SK-N-SH (cell line): Measurements from ENCODE around the gene MT1X. TPM values are rescaled to one million over a fixed set of nuclear protein-coding genes. Genes with fewer than 3 reads are reported as not detected.

Source experiments
- CTCF ChIA-PET: fragments of 300-600, 350-600 bp; formaldehyde crosslinking; extraction: SDS; loops from one replicate; lab custom pipeline; 2021; lab: Yijun Ruan, JAX
- POLR2A ChIA-PET: fragments of 350-600 bp; sonication (Branson Sonifier 250); formaldehyde crosslinking; extraction: SDS; loops from one replicate; lab custom pipeline; 2020; ENCODE audit warnings: antibody characterized with exemption, inconsistent platforms; lab: Yijun Ruan, JAX
- DNase-seq: peaks from one replicate; pipeline ENCODE4 v3.0.0; 2012
- H2AFZ ChIP-seq: fragments of 200-600 bp; sonication (generic); 2 replicates; pipeline ENCODE4 v1.8.1; 2016; ENCODE audit warnings: antibody characterized with exemption, mild to moderate bottlenecking, low read depth
- H3F3A ChIP-seq: fragments of 200-600 bp; sonication (generic); replicated peaks from 2 replicates; pipeline ENCODE3; 2016; ENCODE audit warnings: antibody characterized with exemption, mild to moderate bottlenecking; ENCODE audit not compliant: insufficient read depth
- H3K27ac ChIP-seq, 2 experiments: fragments of 200-500 bp in 1 of 2; fragments of 200-600 bp in 1 of 2; sonication (Bioruptor generic) in 1 of 2; sonication (generic), shearing (Covaris generic) in 1 of 2; 2 replicates each; pipeline versions ENCODE4 v1.5.1 to v1.6.1; 2014 to 2016; ENCODE audit warnings: low read depth in 2 of 2, inconsistent platforms in 1 of 2, low read length in 1 of 2, mild to moderate bottlenecking in 1 of 2, mixed read lengths in 1 of 2
- H3K27me3 ChIP-seq: fragments of 200-600 bp; sonication (generic), shearing (Covaris generic); 2 replicates; pipeline ENCODE4 v1.6.1; 2016; ENCODE audit warnings: mixed run types; ENCODE audit not compliant: insufficient read depth
- H3K36me3 ChIP-seq, 2 experiments: fragments of 200-500 bp in 1 of 2; fragments of 200-600 bp in 1 of 2; sonication (Bioruptor generic) in 1 of 2; sonication (generic) in 1 of 2; replicated peaks in 1 of 2; 2 replicates each; pipeline versions ENCODE3 to v1.5.1; 2014 to 2016; ENCODE audit warnings: low read length in 1 of 2, mild to moderate bottlenecking in 1 of 2; ENCODE audit not compliant: insufficient read depth in 2 of 2, control insufficient read depth in 1 of 2
- H3K4me1 ChIP-seq, 2 experiments: fragments of 200-500 bp in 1 of 2; fragments of 200-600 bp in 1 of 2; sonication (Bioruptor generic) in 1 of 2; sonication (generic), shearing (Covaris generic) in 1 of 2; 2 replicates each; pipeline versions ENCODE4 v1.5.1 to v1.6.1; 2014 to 2016; ENCODE audit warnings: low read depth in 1 of 2, low read length in 1 of 2, mixed run types in 1 of 2; ENCODE audit not compliant: insufficient read depth in 2 of 2, control insufficient read depth in 1 of 2
- H3K4me2 ChIP-seq: fragments of 200-600 bp; sonication (generic), shearing (Covaris generic); 2 replicates; pipeline ENCODE4 v1.6.1; 2017; ENCODE audit warnings: mixed run types
- H3K4me3 ChIP-seq, 2 experiments: fragments of 200-500 bp in 1 of 2; fragments of 200-600 bp in 1 of 2; sonication (Bioruptor generic) in 1 of 2; sonication (generic), shearing (Covaris generic) in 1 of 2; 2 replicates each; pipeline versions ENCODE4 v1.5.1 to v1.8.1; 2014 to 2016; ENCODE audit warnings: low read depth in 2 of 2, inconsistent platforms in 1 of 2, low read length in 1 of 2, mild to moderate bottlenecking in 1 of 2, mixed read lengths in 1 of 2, moderate library complexity in 1 of 2
- H3K79me2 ChIP-seq: fragments of 200-600 bp; sonication (generic); 2 replicates; pipeline ENCODE4 v1.8.1; 2017; ENCODE audit warnings: mild to moderate bottlenecking; ENCODE audit not compliant: insufficient read depth
- H3K9ac ChIP-seq: fragments of 200-600 bp; sonication (generic); 2 replicates; pipeline ENCODE4 v1.6.1; 2017; ENCODE audit warnings: mixed run types
- H3K9me2 ChIP-seq: fragments of 200-600 bp; sonication (generic); 2 replicates; pipeline ENCODE4 v1.6.1; 2017; ENCODE audit warnings: mixed run types
- H3K9me3 ChIP-seq: fragments of 200-600 bp; sonication (generic); 2 replicates; pipeline ENCODE4 v1.6.1; 2017; ENCODE audit warnings: mixed run types, mild to moderate bottlenecking, moderate library complexity
- H4K20me1 ChIP-seq: fragments of 200-600 bp; sonication (generic); 2 replicates; pipeline ENCODE4 v1.6.1; 2017; ENCODE audit warnings: mild to moderate bottlenecking, mixed run types; ENCODE audit not compliant: insufficient read depth
- EZH2phosphoT487 ChIP-seq: fragments of 200-600 bp; sonication (generic); IDR thresholded peaks from 2 replicates; pipeline ENCODE4 v1.6.1; 2017; ENCODE audit warnings: low read depth, mixed run types, mild to moderate bottlenecking, antibody characterized with exemption, moderate library complexity, borderline replicate concordance
- GATA2 ChIP-seq: sonication (generic); formaldehyde crosslinking; IDR thresholded peaks from 2 replicates; pipeline ENCODE4 v1.5.0; 2020; ENCODE audit warnings: mild to moderate bottlenecking, missing genetic modification reagents
- IRF3 ChIP-seq: fragments of 150-350 bp; IDR thresholded peaks from 2 replicates; pipeline ENCODE4 v1.6.1; 2016; ENCODE audit warnings: mild to moderate bottlenecking, low read depth, low read length
- JUND ChIP-seq: IDR thresholded peaks from 2 replicates; pipeline ENCODE4 v1.4.0; 2012
- RCOR1 ChIP-seq: fragments of 150-350 bp; IDR thresholded peaks from 2 replicates; pipeline ENCODE4 v1.6.1; 2017; ENCODE audit warnings: antibody characterized with exemption, low read length
- REST ChIP-seq: IDR thresholded peaks from 2 replicates; pipeline ENCODE4 v1.6.1; 2012; ENCODE audit warnings: mild to moderate bottlenecking, low read depth, low read length, moderate library complexity
- RFX5 ChIP-seq: IDR thresholded peaks from 2 replicates; pipeline ENCODE4 v1.6.1; 2012; ENCODE audit warnings: mild to moderate bottlenecking, improper control_type of control experiment, low read length
- SMC3 ChIP-seq: IDR thresholded peaks from 2 replicates; pipeline ENCODE4 v1.6.1; 2012; ENCODE audit warnings: low read depth, low read length, improper control_type of control experiment
- USF2 ChIP-seq: fragments of 150-350 bp; IDR thresholded peaks from 2 replicates; pipeline ENCODE4 v1.6.1; 2017; ENCODE audit warnings: antibody characterized with exemption, low read length, low read depth, borderline replicate concordance
- WGBS: methylation state at CpG from one replicate; pipeline ENCODE4 v1.1.6; 2017; ENCODE audit warnings: low lambda C conversion rate; 5-methylcytosine and 5-hydroxymethylcytosine counted together
- polyA plus RNA-seq, 3 experiments: library from polyadenylated mRNA; depleted of rRNA; stranded (reverse); fragments of >200 nt; gene quantifications; 2 replicates each; pipeline ENCODE4 v1.2.3, GENCODE V29; 2012
- TF ChIP-seq, protein P1 (sequence below): IDR thresholded peaks from 2 replicates; pipeline ENCODE4; 2012
- TF ChIP-seq, protein P2 (sequence below): IDR thresholded peaks from 2 replicates; pipeline ENCODE4 v1.4.0; 2012; ENCODE audit warnings: low read depth, borderline replicate concordance

Gene MT1X
- polyA plus RNA-seq, 1 of the 3 experiments (the other 2 are of a cell fraction) = 213 TPM

- H3K4me2 ChIP-seq = no peak overlapping the region
- H3K27me3 ChIP-seq = peaks cover 30% of the 10 kb centered on the region; the same call in 1 of the 2 replicates
- H3K4me1 ChIP-seq = peaks cover 0 to 6% of the 10 kb centered on the region in 2 experiments; a peak in 1 of 4 replicates
- no peaks in the 10 kb centered on the region for H3K9me3 ChIP-seq
- DNase-seq = no peak
- CTCF ChIA-PET = interaction anchor here (1.5 to 1.7 kb wide), 2 partner anchors 11 to 37 kb away, joined by 4 read pairs; partner anchors contain the start of gene MT1B
- H3F3A ChIP-seq = no peaks in the 10 kb centered on the region
- TF ChIP-seq REST (no peak), RCOR1 (no peak), USF2 (no peak), EZH2phosphoT487 (no peak), SMC3 (no peak), JUND (no peak), GATA2 (CRISPR knock-in tag) (no peak), RFX5 (no peak), IRF3 (no peak)
- TF ChIP-seq, protein P1, sequence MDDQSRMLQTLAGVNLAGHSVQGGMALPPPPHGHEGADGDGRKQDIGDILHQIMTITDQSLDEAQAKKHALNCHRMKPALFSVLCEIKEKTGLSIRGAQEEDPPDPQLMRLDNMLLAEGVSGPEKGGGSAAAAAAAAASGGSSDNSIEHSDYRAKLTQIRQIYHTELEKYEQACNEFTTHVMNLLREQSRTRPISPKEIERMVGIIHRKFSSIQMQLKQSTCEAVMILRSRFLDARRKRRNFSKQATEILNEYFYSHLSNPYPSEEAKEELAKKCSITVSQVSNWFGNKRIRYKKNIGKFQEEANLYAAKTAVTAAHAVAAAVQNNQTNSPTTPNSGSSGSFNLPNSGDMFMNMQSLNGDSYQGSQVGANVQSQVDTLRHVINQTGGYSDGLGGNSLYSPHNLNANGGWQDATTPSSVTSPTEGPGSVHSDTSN = no peak
- TF ChIP-seq, protein P2, sequence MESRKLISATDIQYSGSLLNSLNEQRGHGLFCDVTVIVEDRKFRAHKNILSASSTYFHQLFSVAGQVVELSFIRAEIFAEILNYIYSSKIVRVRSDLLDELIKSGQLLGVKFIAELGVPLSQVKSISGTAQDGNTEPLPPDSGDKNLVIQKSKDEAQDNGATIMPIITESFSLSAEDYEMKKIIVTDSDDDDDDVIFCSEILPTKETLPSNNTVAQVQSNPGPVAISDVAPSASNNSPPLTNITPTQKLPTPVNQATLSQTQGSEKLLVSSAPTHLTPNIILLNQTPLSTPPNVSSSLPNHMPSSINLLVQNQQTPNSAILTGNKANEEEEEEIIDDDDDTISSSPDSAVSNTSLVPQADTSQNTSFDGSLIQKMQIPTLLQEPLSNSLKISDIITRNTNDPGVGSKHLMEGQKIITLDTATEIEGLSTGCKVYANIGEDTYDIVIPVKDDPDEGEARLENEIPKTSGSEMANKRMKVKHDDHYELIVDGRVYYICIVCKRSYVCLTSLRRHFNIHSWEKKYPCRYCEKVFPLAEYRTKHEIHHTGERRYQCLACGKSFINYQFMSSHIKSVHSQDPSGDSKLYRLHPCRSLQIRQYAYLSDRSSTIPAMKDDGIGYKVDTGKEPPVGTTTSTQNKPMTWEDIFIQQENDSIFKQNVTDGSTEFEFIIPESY = no peak
- TF ChIP-seq, all 33 proteins: peak for 0
- Histone ChIP-seq H2AFZ (no peak overlapping the region), H3K27ac (no peak overlapping the region), H4K20me1 (no peaks in the 10 kb centered on the region), H3K36me3 (no peaks in the 10 kb centered on the region), H3K9me2 (no peaks in the 10 kb centered on the region), H3K79me2 (no peaks in the 10 kb centered on the region), H3K9ac (no peak overlapping the region), H3K4me3 (no peak overlapping the region)
- 75% methylated on average over 1 of the region's 1 CpG for WGBS
- POLR2A ChIA-PET = no interaction called here
Measured at GRCh38 chr16:56640076-56640475, 42.2 kb upstream of the MT1X start.
